Fibroblast of lung (primary cell): ENCODE measurements around the gene MND1. TPM values are rescaled to one million over a fixed set of nuclear protein-coding genes. Genes with fewer than 3 reads are reported as not detected.

Experiments used
- DNase-seq, 2 donors: peaks; one replicate each; pipeline versions ENCODE4 v3.0.0 to v3.0.0-alpha.2; 2010; ENCODE audit warnings: low read depth in 2 of 2
- H2AFZ ChIP-seq: 2 replicates; pipeline ENCODE4 v1.5.1; 2012; ENCODE audit warnings: low read length, control low read depth, inconsistent platforms
- H3K27ac ChIP-seq: 2 replicates; pipeline ENCODE4 v1.5.1; 2011; ENCODE audit warnings: low read length, control low read depth; ENCODE audit not compliant: insufficient read depth
- H3K27me3 ChIP-seq: 2 replicates; pipeline ENCODE4 v1.5.1; 2011; ENCODE audit warnings: mild to moderate bottlenecking, low read length; ENCODE audit not compliant: control insufficient read depth, insufficient read depth
- H3K36me3 ChIP-seq: 2 replicates; pipeline ENCODE4 v1.5.1; 2011; ENCODE audit warnings: low read length; ENCODE audit not compliant: control insufficient read depth, insufficient read depth
- H3K4me1 ChIP-seq: 2 replicates; pipeline ENCODE4 v1.5.1; 2011; ENCODE audit warnings: low read length; ENCODE audit not compliant: control insufficient read depth, insufficient read depth; ENCODE audit errors: extremely low read depth
- H3K4me2 ChIP-seq: 2 replicates; pipeline ENCODE4 v1.5.1; 2011; ENCODE audit warnings: low read length, control low read depth; ENCODE audit not compliant: insufficient read depth; ENCODE audit errors: extremely low read depth
- H3K4me3 ChIP-seq, 4 experiments: fragments of 200-600 bp in 1 of 4; sonication (generic) in 1 of 4; replicated peaks in 1 of 4; 2 replicates each; pipeline ENCODE4 v1.5.1; 2011 to 2016; ENCODE audit warnings: low read length in 4 of 4, low read depth in 3 of 4, mild to moderate bottlenecking in 3 of 4, control low read depth in 2 of 4, inconsistent platforms in 1 of 4, mixed read lengths in 1 of 4; ENCODE audit not compliant: insufficient read depth in 1 of 4; ENCODE audit errors: control extremely low read depth in 1 of 4
- H3K79me2 ChIP-seq: 2 replicates; pipeline ENCODE4 v1.5.1; 2012; ENCODE audit warnings: mild to moderate bottlenecking, low read length, inconsistent platforms; ENCODE audit not compliant: control insufficient read depth, insufficient read depth
- H3K9ac ChIP-seq: 2 replicates; pipeline ENCODE4 v1.5.1; 2011; ENCODE audit warnings: mild to moderate bottlenecking, low read length, control low read depth; ENCODE audit not compliant: insufficient read depth
- H3K9me3 ChIP-seq: 2 replicates; pipeline ENCODE4 v1.5.1; 2012; ENCODE audit warnings: low read depth, low read length; ENCODE audit not compliant: control insufficient read depth, insufficient read depth
- H4K20me1 ChIP-seq: 2 replicates; pipeline ENCODE4 v1.5.1; 2011; ENCODE audit warnings: low read length; ENCODE audit not compliant: control insufficient read depth, insufficient read depth; ENCODE audit errors: extremely low read depth
- CTCF ChIP-seq, 2 donors: IDR thresholded peaks in 1 of 2; conservative IDR thresholded peaks in 1 of 2; 1 replicate in 1 of 2; 2 replicates in 1 of 2; pipeline ENCODE4 v1.5.1; 2011 to 2012; ENCODE audit warnings: low read length in 2 of 2, control low read depth in 1 of 2, inconsistent platforms in 1 of 2, low read depth in 1 of 2, mild to moderate bottlenecking in 1 of 2
- EZH2 ChIP-seq: IDR thresholded peaks from 2 replicates; pipeline ENCODE4 v1.5.1; 2012; ENCODE audit warnings: low read length, control low read depth, mild to moderate bottlenecking; ENCODE audit errors: missing control alignments
- polyA plus RNA-seq, 2 donors: library from polyadenylated mRNA; depleted of rRNA in 1 of 2; stranded (reverse) in 1 of 2; unstranded in 1 of 2; fragments of >200 nt; gene quantifications; 2 replicates each; pipeline ENCODE4 v1.2.1, GENCODE V29; 2011 to 2012; ENCODE audit warnings: missing spikeins in 1 of 2
- total RNA-seq: library from RNA; depleted of rRNA; stranded (reverse); fragments of >200 nt; gene quantifications from 2 replicates; pipeline ENCODE4 v1.2.1, GENCODE V29; 2014

Gene MND1
- total and polyA plus RNA-seq, 2 donors (not counting 1 experiment from before 2014, with no cell fraction given), result 2.2 to 5.8 TPM

- no peak overlapping the region for H3K9ac ChIP-seq
- H3K9me3 ChIP-seq, result no peaks in the 10 kb centered on the region
- H3K4me3 ChIP-seq, result no peak overlapping the region
- no peaks in the 10 kb centered on the region for H3K27me3 ChIP-seq
- no peak overlapping the region for H3K27ac ChIP-seq
- no peaks in the 10 kb centered on the region for H3K4me1 ChIP-seq
- no peaks in the 10 kb centered on the region for H3K36me3 ChIP-seq
- no peaks in the 10 kb centered on the region for H3K79me2 ChIP-seq
- H2AFZ ChIP-seq, result no peak overlapping the region
- H3K4me2 ChIP-seq, result no peak overlapping the region
- no peak for TF ChIP-seq CTCF (conservative IDR thresholded peaks at IDR 0.05 in 1 of 2, IDR thresholded peaks at IDR 0.05 in 1 of 2; ENCODE audit: low read depth in 1 of 2, low read length in 2 of 2)
- TF ChIP-seq EZH2, result no peak
- DNase-seq, result no peak
- H4K20me1 ChIP-seq, result no peaks in the 10 kb centered on the region
These were observed 74.5 kb downstream of the MND1 start for GRCh38 chr4:153419029-153419428.

- DNase-seq, result no peak
- H3K9ac ChIP-seq, result no peak overlapping the region
- H3K79me2 ChIP-seq, result no peaks in the 10 kb centered on the region
- H3K9me3 ChIP-seq, result no peaks in the 10 kb centered on the region
- no peak overlapping the region for H3K27ac ChIP-seq
- H3K36me3 ChIP-seq, result no peaks in the 10 kb centered on the region
- H2AFZ ChIP-seq, result no peak overlapping the region
- H3K4me3 ChIP-seq, result no peak overlapping the region
- H3K4me2 ChIP-seq, result no peak overlapping the region
- H3K4me1 ChIP-seq, result no peaks in the 10 kb centered on the region
- TF ChIP-seq EZH2 (no peak), CTCF (conservative IDR thresholded peaks at IDR 0.05 in 1 of 2, IDR thresholded peaks at IDR 0.05 in 1 of 2; ENCODE audit: low read depth in 1 of 2, low read length in 2 of 2) (no peak)
- H4K20me1 ChIP-seq, result no peaks in the 10 kb centered on the region
- no peaks in the 10 kb centered on the region for H3K27me3 ChIP-seq
These were observed 75.3 kb downstream of the MND1 start for GRCh38 chr4:153419673-153420278.

DNA sequence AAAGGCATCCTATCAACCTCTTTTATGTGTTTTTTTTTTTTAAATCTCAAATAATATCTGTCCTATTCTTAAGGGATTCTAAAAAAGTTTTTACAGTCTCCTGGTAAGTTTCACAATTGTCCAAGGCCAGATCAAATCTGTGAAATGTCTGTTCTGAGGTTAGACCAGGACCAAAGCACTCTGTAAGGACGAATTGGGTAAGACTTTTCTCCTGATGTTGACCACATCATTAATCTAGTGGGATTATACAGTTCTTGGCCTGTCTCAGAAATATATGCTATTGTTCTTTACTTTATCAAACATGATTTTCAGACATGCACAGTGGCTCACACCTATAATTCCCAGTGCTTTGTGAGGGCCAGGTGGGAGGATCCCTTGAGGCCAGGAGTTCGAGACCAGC lies 75.9 kb downstream of the MND1 start:
- Histone ChIP-seq H3K9ac (no peak overlapping the region), H3K79me2 (no peaks in the 10 kb centered on the region), H3K9me3 (no peaks in the 10 kb centered on the region), H3K4me3 (no peak overlapping the region), H3K4me1 (no peaks in the 10 kb centered on the region), H3K4me2 (no peak overlapping the region), H3K27me3 (no peaks in the 10 kb centered on the region), H4K20me1 (no peaks in the 10 kb centered on the region), H3K36me3 (no peaks in the 10 kb centered on the region), H2AFZ (no peak overlapping the region), H3K27ac (no peak overlapping the region)
- TF ChIP-seq EZH2 (no peak), CTCF (conservative IDR thresholded peaks at IDR 0.05 in 1 of 2, IDR thresholded peaks at IDR 0.05 in 1 of 2; ENCODE audit: low read depth in 1 of 2, low read length in 2 of 2) (no peak)
- DNase-seq, result peak; percentile 11 to 54
